ENCODE results near the gene ITGA2.

DNA sequence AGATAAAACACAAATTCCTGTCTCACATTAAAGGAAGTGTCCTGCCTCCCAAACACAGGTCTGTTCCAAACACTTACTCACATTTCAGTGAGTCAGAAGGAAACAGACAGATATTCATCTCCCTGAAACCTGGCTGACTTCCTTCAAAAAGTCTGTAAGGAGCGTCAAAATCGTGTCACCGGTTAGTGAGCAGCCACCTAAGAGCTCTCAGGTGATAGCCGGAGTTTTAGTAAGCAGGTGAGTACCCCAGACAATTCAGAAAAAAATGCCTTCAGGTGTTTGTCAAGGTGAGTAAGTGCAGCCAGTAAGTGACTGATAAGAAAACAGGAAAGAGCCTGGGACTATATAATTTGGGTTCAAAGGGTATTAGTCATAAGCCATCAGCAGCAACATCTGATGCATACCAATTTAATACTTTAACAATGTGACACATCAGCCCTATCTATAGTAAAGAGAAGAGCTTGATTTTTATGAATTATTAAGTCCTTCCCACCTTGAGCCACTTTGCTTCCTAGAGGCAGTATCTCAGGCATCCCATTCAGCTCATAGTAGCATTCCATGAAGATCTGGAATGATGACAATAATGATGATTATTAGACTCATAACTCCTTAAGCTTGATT, 1.3 kb upstream of the ITGA2 start:
- no peak for TF ChIP-seq JUN (IDR thresholded peaks at IDR 0.05; ENCODE audit: low read depth, low read length)
- TF ChIP-seq HDAC6 (IDR thresholded peaks at IDR 0.05; ENCODE audit: low read depth, low read length): no peak
- TF ChIP-seq SIN3A (conservative IDR thresholded peaks at IDR 0.05 in 1 of 2, IDR thresholded peaks at IDR 0.05 in 1 of 2; ENCODE audit: low read depth in 1 of 2, low read length in 2 of 2): no peak

All from H1 (cell line).